GM18867 (cell line): ENCODE measurements around the gene PLXNA4.

ENCODE experiments used
- ATAC-seq: cut with Tn5 transposase; IDR thresholded peaks from one replicate; pipeline ENCODE4 v1.9.1; 2021; ENCODE audit warnings: mild to moderate bottlenecking, moderate library complexity; ENCODE audit not compliant: unreplicated experiment

PLXNA4 gene

GRCh38 chr7:132423594-132424200 is 152.6 kb downstream of the PLXNA4 start:
- ATAC-seq: no peak

DNA sequence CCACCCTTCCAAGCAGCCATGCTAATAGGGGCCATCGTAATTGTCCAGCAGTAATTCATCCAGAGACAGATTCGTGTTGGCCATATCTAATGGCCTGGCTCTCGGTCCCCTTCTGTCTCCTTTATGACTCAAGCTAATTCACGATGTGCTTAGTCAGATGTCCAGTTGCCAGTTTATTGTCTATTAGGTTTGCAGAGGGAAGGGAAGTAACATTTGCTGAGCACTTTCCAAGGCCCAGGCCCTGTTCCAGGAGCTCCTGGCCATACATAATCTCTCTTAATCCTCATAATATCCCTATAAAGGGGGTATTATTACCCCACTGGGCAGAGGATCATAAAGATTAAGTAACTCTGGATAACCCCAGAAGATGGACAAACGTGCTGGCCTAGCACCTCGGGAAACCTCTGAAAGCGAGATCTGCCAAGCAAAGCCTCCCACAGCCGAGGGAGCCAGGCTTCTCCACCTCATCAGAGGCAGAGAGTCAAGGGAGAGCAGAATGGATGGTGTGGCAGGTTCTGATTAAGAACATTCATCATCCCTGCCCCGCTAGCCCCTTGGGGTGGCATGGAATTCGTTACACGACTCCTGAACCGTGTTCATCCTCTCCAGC is 153.7 kb downstream of the PLXNA4 start:
- no peak for ATAC-seq

- no peak for ATAC-seq
Measured at GRCh38 chr7:132420527-132420926, 155.7 kb downstream of the PLXNA4 start.

- ATAC-seq: no peak
Measured at GRCh38 chr7:132419542-132419941, 156.7 kb downstream of the PLXNA4 start.

GRCh38 chr7:132418840-132419239 is 157.4 kb downstream of the PLXNA4 start:
- ATAC-seq: no peak

DNA sequence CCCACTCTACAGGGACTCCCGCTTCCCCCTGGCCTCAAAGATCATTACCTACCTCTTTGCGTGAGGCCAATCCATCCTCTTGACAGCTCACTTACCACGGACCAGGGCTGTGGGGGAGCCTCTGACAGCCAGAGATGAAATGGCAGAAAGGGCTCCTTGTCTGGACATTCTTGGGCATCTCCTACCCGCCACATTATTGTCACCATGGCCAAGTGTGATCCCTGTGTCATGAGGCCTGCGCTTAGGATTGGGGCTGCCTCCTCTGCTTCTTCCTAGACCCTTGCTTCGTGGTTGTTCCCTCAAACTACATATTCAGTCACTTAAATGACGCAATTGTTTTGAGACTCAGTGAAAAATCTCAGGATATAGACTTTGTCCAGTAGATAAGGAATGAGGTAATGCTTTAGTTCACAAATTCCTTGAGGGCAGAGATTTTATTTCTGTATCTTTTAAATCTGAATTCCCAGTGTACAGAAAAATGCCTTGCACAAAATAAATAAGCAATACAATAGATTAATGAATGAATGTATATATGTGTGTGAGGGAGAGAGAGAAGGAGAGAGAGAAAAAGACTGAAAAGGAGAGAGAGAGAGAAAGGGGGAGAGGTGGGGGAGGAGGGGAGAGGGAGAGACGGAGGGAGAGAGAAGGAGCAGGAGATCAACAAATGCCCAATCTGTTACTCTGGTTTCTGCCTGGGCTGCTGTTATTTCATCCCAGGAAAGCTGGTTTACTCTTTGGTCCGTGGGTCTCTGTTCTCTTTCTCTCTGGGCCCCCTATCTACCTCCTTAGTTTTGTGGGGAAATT is 159.0 kb downstream of the PLXNA4 start:
- ATAC-seq: no peak

GRCh38 chr7:132416395-132416794 is 159.9 kb downstream of the PLXNA4 start:
- ATAC-seq: no peak

DNA sequence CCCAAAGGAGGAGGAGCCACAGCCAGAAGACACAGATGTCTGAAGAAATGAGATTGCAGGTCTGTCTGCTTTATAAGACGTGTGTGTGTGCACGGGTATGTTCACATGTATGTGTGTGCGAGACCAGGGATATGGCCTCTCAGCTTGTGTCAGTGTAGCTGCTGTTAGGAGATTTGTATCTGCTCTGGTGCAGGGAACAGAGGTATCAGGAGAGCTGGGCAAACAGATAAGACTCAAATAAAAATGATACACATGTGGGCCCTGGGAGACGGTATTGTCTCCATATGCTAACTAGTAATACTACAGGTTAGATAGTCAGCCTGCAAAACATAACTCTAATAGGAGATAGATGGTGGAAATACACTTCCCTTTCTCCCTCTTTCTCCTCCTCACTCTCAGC is 161.0 kb downstream of the PLXNA4 start:
- no peak for ATAC-seq

DNA sequence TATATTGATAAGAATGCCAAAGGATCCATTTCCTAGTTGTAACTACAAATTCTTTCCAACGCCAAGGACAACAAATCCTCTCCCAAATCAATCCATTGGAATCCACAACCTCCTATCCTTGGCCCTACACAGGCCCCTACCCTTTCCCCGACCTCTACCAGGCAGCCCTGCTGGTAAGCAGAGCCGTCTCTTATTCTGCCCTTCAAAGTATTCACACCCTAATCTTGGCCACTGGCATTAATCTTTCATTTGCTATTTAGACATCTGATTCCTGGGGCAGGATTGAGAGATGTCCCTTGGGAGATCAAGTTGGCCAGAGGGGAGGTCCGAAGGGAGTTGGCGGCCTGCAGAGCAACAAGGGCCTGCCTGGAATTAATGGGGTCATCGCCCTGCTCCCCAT is 161.4 kb downstream of the PLXNA4 start:
- ATAC-seq: no peak

DNA sequence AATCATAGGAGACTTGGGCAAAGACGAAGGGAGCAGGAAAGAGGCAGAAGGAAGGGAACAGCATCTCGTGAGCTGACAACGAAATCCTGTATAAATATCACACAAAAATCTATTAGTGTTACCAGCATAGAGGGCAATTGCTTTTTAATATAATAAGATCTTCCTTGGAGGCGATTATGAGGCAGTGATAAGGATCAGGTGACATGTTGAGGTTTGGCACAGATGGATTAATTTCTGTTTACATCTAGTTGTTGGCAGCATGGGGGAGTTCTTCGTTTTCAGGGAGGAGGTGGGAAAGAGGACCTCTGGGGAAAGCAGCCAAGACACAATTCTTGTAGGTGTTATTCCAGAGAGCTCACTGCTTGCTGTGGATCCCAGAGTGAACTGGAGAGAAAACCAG is 163.8 kb downstream of the PLXNA4 start:
- ATAC-seq: no peak

GRCh38 chr7:132410861-132411541 is 165.3 kb downstream of the PLXNA4 start:
- ATAC-seq: no peak

DNA sequence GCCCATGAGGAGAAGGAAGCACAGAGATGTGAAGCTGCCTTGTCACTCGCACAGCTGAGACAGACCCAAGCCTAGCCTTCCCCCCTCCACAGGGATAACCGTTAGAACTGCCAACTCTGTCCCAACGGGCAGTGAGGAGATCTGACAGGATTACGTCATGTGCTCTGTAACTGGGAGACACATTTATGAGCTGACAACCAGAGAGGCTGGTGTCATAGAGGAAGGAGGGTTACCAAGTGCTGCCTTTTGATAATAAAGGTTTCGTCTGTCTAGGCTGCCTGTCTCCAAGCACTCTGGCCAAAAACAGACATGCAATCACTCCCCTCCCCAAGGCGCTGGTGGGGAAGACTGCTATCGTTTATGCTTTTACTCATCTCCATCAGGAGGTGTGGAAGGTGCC is 165.9 kb downstream of the PLXNA4 start:
- ATAC-seq: no peak

GRCh38 chr7:132407764-132408163 is 168.5 kb downstream of the PLXNA4 start:
- no peak for ATAC-seq

- no peak for ATAC-seq
Measured at GRCh38 chr7:132406039-132406438, 170.2 kb downstream of the PLXNA4 start.

DNA sequence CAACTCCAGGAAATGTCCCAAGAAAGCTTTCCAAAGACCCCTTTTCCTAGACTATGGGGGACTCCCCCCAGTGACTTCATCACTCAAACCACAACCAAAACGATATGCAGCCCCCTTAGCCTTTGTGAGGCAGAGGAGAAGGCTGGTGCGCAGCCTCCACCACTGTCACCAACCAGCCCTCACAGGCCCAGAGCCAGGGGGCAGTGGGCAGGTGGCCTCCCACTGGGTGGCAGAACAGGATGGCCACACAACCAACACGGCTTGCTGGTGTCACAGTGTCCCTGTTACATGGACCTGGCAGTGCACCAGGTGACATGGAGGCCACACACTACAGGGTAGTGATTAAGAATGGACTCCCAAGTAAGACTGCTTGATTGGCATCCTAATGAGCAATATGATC is 172.0 kb downstream of the PLXNA4 start:
- ATAC-seq: no peak

GRCh38 chr7:132403465-132404110 is 172.7 kb downstream of the PLXNA4 start:
- ATAC-seq: no peak

GRCh38 chr7:132402751-132403245 is 173.5 kb downstream of the PLXNA4 start:
- no peak for ATAC-seq

- ATAC-seq: no peak
Measured at GRCh38 chr7:132402096-132402495, 174.2 kb downstream of the PLXNA4 start.

GRCh38 chr7:132400561-132401142 is 175.6 kb downstream of the PLXNA4 start:
- no peak for ATAC-seq

DNA sequence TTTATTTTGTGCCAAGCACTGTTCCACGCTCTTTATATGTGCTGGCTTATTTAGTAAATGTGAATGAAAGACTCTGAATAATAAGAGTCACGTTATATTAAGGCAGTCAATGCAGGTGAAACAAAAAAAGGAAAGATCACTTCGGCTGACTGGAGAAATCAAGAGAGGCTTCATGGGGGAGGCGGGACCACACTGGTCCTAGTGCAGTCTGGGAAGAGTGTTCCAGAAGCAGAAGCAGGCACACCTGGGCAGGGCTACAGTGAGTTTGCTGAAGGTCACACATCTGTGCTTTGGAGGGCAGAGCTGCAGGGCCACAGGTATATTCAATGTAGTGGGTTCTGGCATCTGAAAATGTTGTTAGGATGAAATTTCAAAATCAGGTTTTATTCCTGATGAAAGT is 176.9 kb downstream of the PLXNA4 start:
- ATAC-seq: no peak
